HG03095 (cell line): Measurements from ENCODE around the gene TBCC.
"Not testable (repeated sequence)": the region's sequence is repeated elsewhere in the genome, so short reads cannot be mapped to it uniquely, and the experiment has no call there.

Source experiments
- ATAC-seq: cut with Tn5 transposase; IDR thresholded peaks from one replicate; pipeline ENCODE4 v1.9.1; 2021; ENCODE audit warnings: moderate library complexity; ENCODE audit not compliant: unreplicated experiment

TBCC gene

DNA sequence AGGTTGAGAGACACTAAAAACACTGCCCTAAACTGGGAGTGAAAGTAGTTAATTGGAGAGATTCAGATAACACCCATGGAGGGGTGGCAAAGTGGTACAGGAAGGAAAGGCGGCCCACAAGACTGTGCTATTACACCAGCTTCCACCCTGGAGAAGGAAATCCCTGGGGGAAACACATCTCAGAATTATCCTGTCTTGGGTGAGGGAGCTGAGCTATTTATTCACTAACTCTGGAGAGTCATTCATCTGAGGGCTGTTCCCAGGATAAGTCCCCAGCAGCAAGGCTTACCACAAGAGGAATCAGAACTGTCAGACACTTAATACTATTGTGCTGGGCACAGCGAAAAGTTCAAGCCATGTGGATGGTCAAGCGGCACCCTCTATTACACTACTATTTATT, 9.9 kb downstream of the TBCC start:
- ATAC-seq, result no peak

- not testable (repeated sequence) for ATAC-seq
These were observed 11.9 kb downstream of the TBCC start for GRCh38 chr6:42733867-42734481.

DNA sequence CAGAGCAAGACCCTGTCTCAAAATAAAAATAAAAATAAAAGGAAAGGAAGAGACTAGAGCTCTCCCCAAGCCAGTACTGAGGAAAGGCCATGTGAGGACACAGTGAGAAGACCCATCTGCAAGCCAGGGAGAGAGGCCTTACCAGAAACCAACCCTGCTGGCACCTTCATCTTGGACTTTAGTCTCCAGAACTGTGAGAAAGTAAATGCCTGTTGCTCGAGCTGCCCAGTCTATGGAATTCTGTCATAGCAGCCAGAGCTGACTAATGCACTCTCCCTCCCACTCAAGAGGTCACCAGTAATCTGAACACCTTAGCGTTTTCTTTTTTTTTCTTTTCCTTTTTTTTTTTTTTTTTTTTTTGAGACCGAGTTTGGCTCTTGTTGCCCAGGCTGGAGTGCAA, 16.2 kb downstream of the TBCC start:
- no peak for ATAC-seq

DNA sequence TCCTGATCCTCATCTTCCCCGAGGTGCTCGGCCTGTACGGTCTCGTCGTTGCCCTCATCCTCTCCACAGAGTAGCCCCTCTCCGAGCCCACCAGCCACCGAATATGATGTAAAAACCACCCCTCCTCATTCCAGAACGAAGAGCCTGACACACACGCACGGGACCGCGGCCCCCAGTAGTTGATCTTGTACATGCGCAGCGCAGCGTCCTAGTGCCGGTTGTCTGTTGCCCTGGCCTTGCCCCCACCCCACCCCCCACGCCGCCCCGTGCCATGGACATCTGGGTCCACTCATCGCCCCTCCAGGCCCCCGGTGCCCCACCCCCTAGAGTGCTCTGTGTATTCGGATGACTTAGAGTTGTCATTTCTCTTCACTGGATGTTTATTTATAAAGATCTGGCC, 18.3 kb downstream of the TBCC start:
- no peak for ATAC-seq

GRCh38 chr6:42727087-42727611, 18.8 kb downstream of the TBCC start:
- ATAC-seq, result no peak

DNA sequence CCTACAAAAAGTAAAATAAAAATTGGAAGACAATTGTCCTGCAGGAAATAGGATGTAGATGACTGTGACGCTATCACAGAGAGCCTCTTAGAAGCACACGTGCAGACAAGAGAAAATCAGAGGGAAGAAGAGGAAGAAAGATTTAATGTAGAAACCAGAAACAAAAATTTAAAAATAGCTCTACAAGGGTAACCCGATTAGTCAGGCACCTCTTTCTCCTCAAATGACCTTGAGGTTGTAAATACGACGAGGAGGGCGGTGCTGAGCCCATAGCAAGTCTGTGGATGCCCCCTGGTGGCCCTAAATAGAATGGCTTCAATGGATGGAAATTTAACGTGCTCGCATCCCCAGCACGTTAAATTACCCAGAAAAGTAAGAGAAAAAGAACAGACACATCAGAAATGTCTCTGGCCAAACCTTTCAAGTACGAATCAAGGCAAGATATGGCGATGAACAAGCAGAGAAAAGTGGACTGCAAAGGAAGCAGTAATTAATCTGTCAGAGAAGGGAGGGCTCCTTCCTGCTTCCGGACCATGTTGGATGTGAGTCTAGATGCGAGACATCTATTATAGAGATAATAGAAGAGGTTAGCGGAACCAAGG, 19.3 kb downstream of the TBCC start:
- ATAC-seq, result no peak

DNA sequence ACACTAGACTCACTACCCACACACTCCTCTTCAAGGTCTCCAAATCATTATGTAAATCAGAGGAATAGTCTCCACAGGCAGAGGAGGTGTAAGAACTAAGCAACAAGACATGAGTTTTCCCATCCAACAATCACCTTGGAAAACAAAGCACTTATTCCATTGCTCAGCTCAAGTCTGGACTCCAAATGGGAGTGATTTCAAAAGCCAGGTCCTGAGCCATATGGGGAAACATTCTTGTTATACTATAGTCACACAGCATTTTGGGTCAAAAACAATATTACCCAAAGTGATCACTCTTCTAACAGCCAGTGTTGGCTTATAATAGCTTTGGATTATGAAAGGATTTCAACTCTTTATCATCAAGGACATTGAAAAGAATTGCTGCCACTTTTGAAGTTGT, 19.9 kb downstream of the TBCC start:
- ATAC-seq, result no peak

GRCh38 chr6:42724825-42725224, 21.1 kb downstream of the TBCC start:
- ATAC-seq, result no peak

DNA sequence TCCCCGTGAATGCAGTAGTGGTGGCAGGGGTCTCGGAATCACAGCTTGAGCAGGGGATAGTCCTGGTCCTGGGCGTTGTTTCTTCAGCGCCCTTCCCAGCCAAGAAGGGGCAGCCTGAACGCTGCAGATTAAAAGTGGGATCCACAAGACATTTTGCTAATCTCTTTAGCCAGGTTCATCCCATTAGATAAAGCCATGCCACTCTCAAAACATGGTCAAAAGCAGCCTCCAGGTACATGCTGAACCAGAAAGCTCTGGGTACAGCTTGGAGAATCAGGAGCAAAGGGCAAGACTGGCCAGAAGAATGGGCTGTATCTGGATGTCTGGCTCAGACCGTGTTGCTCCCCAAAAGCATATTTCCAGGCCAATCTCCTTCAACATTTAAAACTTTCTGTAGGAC, 23.4 kb downstream of the TBCC start, which contains the start of gene PRPH2:
Gene PRPH2, minus strand, starts transcription at position 101 of the 400 bp plus-strand sequence. CDS start 263 bp downstream, outside the sequence.
- ATAC-seq, result no peak

DNA sequence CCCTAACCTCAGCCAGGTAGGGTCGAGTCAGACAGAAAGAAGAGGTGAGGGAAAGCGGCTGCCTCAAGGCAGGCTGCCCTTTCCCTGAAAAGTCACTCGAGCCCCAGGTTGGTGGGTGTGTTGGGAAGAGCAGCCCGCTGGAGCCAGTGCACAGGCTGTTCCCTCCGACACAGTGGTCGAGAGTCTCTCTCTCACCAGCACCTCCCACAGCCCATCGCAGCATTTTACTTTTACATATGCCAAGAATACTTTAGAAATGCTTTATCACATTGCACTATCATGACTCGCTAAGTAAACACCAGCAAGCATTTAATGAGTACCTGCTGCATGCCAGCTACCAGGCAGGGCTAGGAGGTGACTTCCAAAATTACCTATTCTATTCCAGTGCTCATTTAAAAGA, 25.2 kb downstream of the TBCC start:
- no peak for ATAC-seq

DNA sequence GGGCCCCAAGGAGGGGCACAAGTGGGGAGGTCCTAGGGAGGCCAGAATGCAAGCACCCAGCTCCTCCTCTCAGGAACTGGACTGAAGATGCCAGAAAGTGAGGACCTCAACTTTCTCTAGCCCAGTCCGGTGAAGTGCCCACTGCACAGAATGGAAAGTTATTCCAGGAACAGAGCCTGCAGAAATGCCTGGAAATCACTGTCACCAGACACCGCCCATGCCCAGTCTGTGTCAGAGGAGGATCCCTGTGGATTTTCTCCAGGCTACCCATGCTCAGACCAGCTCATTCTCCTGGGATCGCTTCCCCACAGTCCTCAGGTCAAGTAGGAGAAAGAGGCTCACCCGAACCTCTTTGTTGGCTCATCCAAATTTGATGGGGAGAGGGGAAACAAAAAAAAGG, 30.0 kb downstream of the TBCC start:
- ATAC-seq, result no peak

DNA sequence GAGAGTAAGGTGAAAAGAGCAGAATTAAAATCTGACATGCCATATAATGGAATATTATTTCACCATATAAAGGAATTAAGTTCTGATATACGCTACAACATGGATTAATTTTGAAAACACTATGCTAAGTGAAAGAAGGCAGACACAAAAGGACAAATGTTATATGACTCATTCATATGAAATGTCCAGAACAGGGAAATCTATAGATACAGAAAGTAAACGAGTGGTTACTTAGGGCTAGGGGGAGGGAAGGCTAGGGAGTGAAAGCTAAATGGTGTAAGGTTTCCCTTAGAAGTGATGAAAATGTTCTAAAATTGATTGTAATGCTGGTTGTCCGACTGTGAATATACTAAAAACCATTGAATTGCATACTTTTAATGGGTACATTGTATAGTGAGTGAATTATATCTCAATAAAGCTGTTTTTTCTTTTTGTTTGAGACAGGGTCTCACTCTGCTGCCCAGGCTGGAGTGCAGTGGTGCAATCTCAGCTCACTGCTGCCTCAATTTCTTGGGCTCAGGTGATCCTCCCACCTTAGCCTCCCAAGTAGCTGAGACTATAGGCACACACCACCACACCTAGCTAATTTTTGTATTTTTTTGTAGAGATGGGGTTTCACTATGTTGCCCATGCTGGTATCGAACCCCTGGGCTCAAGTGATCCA, 31.7 kb downstream of the TBCC start:
- ATAC-seq, result no peak

- ATAC-seq, result no peak
These were observed 34.0 kb downstream of the TBCC start for GRCh38 chr6:42711930-42712329.

GRCh38 chr6:42710316-42710715, 35.6 kb downstream of the TBCC start:
- ATAC-seq, result no peak

DNA sequence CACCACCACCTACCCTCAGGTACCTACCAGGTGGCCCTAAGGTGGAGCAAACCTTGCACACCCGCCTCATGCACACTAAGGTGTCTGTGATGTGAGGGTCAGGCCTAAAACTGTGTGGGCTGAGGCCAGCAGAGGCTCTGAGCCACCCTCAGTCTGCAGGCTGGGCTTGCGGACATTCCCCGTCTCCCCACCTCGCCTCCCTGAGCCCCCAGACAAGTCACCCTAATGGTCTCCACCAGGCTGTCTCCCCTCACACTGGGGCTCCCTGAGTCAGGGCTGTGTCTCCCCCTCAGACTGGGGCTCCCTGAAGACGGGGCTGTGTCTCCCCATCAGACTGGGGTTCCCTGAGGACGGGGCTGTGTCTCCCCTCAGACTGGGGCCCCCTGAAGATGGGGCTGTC, 36.0 kb downstream of the TBCC start:
- ATAC-seq, result no peak

- no peak for ATAC-seq
These were observed 37.8 kb downstream of the TBCC start for GRCh38 chr6:42708096-42708495.

GRCh38 chr6:42707595-42707994, 38.3 kb downstream of the TBCC start:
- ATAC-seq, result no peak

GRCh38 chr6:42704937-42705374, 40.9 kb downstream of the TBCC start:
- ATAC-seq, result no peak

DNA sequence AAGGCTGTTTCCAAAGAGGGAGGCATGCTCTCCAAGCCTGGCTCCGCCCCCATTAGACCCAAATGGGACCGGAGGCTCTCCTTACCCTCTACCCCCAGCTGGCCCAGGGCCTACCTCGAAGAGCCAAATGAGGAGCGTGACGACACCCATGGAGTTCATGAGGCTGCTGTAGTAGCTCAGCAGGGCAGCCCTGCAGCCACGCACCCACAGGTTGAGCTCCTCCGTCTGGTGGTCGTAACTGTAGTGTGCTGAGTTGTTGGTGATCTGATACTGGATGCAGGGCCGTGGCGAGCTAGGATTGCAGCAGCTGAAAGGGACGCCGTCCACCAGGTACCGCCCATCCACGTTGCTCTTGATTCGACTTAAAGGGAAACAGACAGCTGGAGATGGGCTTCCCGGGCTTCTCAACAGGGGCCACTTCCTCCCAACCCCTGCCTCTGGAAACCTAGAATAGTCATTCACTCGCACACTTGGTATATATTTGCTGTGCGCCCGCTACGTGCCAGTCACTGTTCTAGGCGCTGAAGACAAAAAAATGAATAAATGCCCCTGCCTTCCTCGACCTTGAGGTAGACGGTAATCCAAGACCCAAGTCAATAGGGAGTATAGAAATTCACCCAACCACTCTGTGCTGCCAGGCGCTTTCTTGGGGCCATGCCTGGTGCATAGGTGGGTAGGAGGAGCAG, 41.5 kb downstream of the TBCC start:
- ATAC-seq, result no peak

GRCh38 chr6:42702786-42703185, 43.1 kb downstream of the TBCC start:
- ATAC-seq, result not testable (repeated sequence)

DNA sequence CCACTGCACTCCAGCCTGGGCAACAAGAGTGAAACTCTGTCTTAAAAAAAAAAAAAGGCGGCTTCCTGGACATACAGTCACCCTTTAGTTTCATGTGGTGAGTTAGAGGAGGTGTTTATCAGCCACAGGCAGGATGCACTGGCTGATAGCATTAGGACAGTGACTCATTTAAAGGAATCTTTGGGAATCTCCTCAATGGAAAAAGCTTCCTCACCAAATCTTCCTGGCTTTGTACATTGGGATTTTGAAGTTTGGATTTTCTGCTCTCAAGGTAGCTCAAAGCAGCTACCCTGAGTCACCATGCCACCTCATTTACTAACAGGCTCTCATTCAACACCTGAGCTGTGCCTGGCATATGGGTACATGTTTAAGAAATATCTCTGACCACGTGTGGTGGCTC, 43.7 kb downstream of the TBCC start:
- no peak for ATAC-seq

DNA sequence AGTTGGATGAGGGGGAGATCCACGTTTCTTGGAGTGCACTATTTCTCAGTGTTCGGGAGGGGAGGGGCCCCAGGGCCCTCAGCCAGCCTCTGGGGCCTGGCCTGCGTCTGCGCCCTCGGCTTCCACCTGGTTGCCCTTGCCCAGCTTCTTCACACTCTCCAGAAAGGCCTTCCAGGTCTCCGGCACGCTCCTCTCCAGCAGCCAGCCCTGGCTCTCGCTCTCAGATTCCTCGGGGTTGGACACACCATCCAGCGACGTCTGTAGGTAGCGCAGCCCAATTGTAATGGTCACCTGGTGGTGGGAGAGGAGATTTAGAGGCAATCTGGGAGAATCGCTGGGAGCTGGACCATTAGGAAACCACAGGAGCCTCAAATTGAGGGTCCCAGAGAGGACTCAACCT, 47.7 kb downstream of the TBCC start:
- no peak for ATAC-seq
